HFF-Myc (cell line): ENCODE data around the gene ARRDC1.
A peak's percentile ranks its signal among the peaks of the same experiment; 100 is the strongest.
"Not testable (repeated sequence)": the region's sequence is repeated elsewhere in the genome, so short reads cannot be mapped to it uniquely, and the experiment has no call there.

Experiments used
- DNase-seq: peaks from one replicate; pipeline ENCODE4 v3.0.0-alpha.2; 2011; ENCODE audit warnings: low read depth; ENCODE audit errors: extremely low read depth
- H3K4me3 ChIP-seq: replicated peaks from 2 replicates; pipeline ENCODE4 v1.5.1; 2011; ENCODE audit warnings: low read depth, mild to moderate bottlenecking, control low read depth, low read length
- TF ChIP-seq, protein P1 (sequence below): IDR thresholded peaks from 2 replicates; pipeline ENCODE4 v1.5.1; 2012; ENCODE audit warnings: mild to moderate bottlenecking, low read depth, low read length, control low read depth; ENCODE audit errors: missing control alignments

Gene ARRDC1, protein sequence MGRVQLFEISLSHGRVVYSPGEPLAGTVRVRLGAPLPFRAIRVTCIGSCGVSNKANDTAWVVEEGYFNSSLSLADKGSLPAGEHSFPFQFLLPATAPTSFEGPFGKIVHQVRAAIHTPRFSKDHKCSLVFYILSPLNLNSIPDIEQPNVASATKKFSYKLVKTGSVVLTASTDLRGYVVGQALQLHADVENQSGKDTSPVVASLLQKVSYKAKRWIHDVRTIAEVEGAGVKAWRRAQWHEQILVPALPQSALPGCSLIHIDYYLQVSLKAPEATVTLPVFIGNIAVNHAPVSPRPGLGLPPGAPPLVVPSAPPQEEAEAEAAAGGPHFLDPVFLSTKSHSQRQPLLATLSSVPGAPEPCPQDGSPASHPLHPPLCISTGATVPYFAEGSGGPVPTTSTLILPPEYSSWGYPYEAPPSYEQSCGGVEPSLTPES

DNA sequence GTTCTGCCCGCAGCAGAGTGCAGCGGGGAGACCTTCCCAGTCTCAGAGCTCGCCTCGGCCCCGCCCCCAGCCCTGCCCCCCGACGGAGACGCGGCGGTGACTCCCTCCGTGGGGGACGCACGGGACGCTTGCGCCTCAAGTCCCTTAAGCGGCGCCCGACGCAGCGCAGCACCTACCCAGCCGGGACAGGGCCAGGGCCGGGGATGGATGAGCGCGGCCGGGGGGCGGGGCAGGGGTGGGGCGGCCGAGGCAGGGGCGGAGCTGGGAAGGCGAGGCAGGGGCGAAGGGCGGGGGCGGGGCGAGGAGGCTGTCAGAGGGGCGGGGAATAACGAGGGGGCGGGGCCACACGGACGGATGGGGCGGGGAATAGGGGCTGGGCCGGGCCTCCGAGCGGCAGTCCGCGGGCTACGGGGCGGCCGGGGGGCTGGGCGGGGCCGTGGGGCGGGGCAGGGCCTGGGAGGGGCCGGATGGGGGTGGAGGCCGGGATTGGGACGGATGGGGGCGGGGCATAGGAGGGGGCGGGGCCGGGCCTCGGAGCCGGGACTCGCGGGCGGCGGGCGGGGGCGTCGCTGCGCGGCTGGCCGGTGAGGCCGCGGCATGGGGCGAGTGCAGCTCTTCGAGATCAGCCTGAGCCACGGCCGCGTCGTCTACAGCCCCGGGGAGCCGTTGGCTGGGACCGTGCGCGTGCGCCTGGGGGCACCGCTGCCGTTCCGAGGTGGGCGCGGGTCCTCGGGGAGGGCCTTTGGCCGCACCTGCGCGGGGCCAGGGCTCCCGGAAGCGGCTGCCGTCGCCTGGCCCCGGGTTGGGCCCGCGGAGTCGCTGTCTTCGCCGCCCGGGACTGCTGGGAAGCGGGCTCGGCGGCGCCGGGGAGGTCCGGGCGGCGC lies at the start of gene ARRDC1:
ARRDC1 (plus strand) TSS at position 566 of the 884 bp plus-strand sequence; CDS start at position 598, 32 bp downstream.
- H3K4me3 ChIP-seq, result peak within 1 kb of the TSS; percentile 49
- no peak for DNase-seq
- TF ChIP-seq, protein P1, sequence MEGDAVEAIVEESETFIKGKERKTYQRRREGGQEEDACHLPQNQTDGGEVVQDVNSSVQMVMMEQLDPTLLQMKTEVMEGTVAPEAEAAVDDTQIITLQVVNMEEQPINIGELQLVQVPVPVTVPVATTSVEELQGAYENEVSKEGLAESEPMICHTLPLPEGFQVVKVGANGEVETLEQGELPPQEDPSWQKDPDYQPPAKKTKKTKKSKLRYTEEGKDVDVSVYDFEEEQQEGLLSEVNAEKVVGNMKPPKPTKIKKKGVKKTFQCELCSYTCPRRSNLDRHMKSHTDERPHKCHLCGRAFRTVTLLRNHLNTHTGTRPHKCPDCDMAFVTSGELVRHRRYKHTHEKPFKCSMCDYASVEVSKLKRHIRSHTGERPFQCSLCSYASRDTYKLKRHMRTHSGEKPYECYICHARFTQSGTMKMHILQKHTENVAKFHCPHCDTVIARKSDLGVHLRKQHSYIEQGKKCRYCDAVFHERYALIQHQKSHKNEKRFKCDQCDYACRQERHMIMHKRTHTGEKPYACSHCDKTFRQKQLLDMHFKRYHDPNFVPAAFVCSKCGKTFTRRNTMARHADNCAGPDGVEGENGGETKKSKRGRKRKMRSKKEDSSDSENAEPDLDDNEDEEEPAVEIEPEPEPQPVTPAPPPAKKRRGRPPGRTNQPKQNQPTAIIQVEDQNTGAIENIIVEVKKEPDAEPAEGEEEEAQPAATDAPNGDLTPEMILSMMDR, result no peak

DNA sequence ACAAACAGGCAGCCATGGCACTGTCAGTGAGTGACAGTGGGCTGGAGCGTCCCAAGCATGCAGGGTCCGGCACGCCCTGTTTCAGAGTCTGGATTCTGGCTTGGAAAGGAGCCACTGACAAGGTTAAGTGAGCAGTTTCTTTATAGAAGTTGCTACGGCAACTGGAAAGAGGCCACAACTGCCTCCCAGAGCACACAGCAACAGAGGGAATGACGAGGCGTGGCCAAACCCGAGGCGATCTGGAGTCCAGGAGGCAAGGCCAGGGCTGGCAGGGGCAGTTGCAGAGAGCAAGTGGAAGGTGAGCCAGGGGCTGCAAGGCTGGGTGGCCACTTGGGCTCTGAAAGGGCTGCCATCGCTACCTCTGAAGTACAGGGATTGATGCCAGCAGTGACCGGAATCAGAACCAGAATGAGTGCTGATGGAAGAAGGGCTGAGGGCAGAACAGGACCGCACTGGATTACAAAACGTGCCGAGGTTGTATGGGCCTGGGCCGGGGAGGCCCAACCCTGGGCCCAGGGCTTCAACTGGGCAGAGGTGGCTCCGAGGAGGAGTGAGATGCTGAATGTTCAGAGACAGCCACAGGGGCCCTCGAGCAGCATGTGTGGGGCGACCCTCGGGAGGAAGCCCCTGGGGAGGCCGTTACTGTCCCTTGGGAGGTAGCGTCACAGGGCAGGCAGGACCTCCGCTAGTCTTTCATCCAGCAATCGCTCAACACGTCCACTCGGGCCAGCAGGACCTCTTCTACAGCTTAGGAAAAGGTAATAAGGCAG lies 49.2 kb upstream of the ARRDC1 start:
- H3K4me3 ChIP-seq, result no peak overlapping the region
- TF ChIP-seq, protein P1, result no peak
- no peak for DNase-seq

DNA sequence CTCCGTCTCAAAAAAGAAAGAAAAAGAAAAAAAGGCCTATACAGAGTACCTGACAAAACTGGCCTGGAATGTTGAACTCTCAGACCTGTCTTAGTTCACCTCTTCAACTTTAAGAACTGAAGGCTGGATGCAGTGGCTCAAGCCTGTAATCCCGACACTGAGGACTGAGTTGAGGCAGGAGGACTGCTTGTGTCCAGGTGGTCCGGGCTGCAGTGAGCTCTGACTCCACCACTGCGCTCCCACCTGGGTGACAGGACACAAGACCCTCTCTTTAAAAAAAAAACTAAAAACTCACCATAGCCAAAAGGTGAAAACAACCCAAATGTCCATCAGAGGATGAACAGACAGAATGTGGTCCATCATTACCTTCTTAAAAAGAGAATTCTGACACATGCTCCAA lies 47.4 kb upstream of the ARRDC1 start:
- no peak overlapping the region for H3K4me3 ChIP-seq
- DNase-seq, result no peak
- TF ChIP-seq, protein P1, result no peak

DNA sequence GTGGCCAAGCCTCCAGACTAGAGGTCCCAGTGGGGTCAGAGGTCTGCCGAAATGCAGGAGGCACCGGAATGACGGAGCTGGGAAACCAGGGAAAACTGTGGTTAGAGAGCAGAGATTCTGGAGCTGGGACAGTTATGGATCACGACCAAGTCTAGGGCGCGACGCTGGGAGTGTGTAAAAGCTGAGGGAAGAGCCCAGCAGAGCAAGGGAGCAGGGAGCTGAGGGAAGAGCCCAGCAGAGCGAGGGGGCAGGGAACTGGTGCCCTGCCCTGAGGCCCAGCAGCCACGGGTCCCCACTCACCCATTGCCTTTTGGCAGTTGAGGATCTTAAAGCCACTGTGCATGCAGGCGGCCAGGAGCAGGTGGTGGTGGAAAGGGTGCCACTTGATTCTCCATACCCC lies 41.4 kb upstream of the ARRDC1 start:
- H3K4me3 ChIP-seq, result no peak overlapping the region
- TF ChIP-seq, protein P1, result no peak
- no peak for DNase-seq

DNA sequence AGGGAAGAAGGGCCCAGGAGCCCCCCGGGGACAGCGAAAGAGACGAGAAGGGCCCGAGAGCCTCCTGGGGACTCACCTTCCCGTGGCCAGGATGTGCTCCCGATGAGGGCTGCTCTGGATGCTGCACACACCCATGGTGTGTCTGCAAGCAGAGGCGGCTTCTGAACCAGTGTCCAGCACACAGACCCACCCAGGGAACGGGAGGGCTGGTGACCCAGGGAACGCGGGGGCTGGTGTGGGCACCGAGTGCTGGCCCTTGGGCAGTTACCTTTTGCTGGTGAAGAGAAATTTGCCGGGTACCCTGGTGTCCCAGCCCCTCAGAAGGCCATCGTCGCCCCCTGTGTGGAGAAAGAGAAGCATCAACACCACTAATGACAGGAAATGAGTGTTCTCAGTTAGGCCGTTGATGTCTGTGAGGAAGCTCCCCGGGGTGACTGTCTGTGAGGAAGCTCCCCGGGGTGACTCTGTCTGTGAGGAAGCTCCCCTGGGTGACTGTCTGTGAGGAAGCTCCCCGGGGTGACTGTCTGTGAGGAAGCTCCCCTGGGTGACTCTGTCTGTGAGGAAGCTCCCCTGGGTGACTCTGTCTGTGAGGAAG lies 40.6 kb upstream of the ARRDC1 start:
- H3K4me3 ChIP-seq, result no peak overlapping the region
- no peak for DNase-seq
- TF ChIP-seq, protein P1, result no peak

DNA sequence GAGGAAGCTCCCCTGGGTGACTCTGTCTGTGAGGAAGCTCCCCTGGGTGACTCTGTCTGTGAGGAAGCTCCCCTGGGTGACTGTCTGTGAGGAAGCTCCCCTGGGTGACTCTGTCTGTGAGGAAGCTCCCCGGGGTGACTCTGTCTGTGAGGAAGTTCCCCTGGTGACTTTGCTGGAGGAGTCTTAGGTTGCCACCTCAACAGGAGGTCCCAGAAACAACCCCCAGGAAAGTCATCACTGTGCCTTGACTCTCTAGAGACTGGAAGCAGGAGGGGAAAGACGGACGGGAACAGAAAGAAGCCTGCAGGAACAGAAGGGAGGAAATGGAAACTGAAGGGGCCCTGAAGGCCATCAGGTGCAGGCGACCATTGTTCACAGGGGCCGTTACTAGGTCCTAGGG lies 37.0 kb upstream of the ARRDC1 start:
- not testable (repeated sequence) for DNase-seq, H3K4me3 ChIP-seq
